ENCODE measurements around the gene COX4I2. TPM values are rescaled to one million over a fixed set of nuclear protein-coding genes. Genes with fewer than 3 reads are reported as not detected.

The COX4I2 gene
- total RNA-seq, 4 donors from 2014 or later: 2.5 TPM; not detected in 3

GRCh38 chr20:31681128-31681727, 43.5 kb downstream of the COX4I2 start:
- Histone ChIP-seq H3K27me3 (no peaks in the 10 kb centered on the region), H3K9me3 (no peaks in the 10 kb centered on the region), H3K4me1 (peaks cover 0 to 41% (median 5%) of the 10 kb centered on the region in 4 donors), H3K4me3 (no peak overlapping the region), H3K36me3 (peaks cover 0 to 34% (median 0%) of the 10 kb centered on the region in 3 donors), H3K27ac (no peak overlapping the region)
- no peak for DNase-seq
- TF ChIP-seq CTCF (IDR thresholded peaks at IDR 0.05) (no peak), POLR2A (IDR thresholded peaks at IDR 0.05) (no peak)

GRCh38 chr20:31681769-31682168, 44.1 kb downstream of the COX4I2 start:
- Histone ChIP-seq H3K9me3 (no peaks in the 10 kb centered on the region), H3K27ac (no peak overlapping the region), H3K36me3 (peaks cover 0 to 37% (median 0%) of the 10 kb centered on the region in 3 donors), H3K27me3 (no peaks in the 10 kb centered on the region), H3K4me1 (peaks cover 0 to 35% (median 4%) of the 10 kb centered on the region in 4 donors), H3K4me3 (no peak overlapping the region)
- no peak for DNase-seq
- TF ChIP-seq CTCF (IDR thresholded peaks at IDR 0.05) (no peak), POLR2A (IDR thresholded peaks at IDR 0.05) (no peak)

- TF ChIP-seq CTCF (IDR thresholded peaks at IDR 0.05): no peak
- no peak for TF ChIP-seq POLR2A (IDR thresholded peaks at IDR 0.05)
- no peaks in the 10 kb centered on the region for H3K27me3 ChIP-seq
- no peak overlapping the region for H3K27ac ChIP-seq
- no peak overlapping the region for H3K4me3 ChIP-seq
- peaks cover 0 to 42% (median 0%) of the 10 kb centered on the region in 3 donors for H3K36me3 ChIP-seq
- peaks cover 0 to 30% (median 4%) of the 10 kb centered on the region in 4 donors for H3K4me1 ChIP-seq
- DNase-seq: no peak
- no peaks in the 10 kb centered on the region for H3K9me3 ChIP-seq
Measured at GRCh38 chr20:31682352-31682751, 44.6 kb downstream of the COX4I2 start.

- H3K4me1 ChIP-seq: peaks cover 0 to 25% (median 4%) of the 10 kb centered on the region in 4 donors
Measured at GRCh38 chr20:31682927-31683326, 45.2 kb downstream of the COX4I2 start.

GRCh38 chr20:31684153-31685015, 46.7 kb downstream of the COX4I2 start:
- Histone ChIP-seq H3K27me3 (no peaks in the 10 kb centered on the region), H3K36me3 (peaks cover 0 to 25% (median 0%) of the 10 kb centered on the region in 3 donors), H3K4me1 (peaks cover 0 to 10% (median 4%) of the 10 kb centered on the region in 4 donors), H3K4me3 (no peak overlapping the region), H3K27ac (peak overlapping the region in 1 of 4 donors; percentile 28), H3K9me3 (no peaks in the 10 kb centered on the region)
- DNase-seq: peak in 1 of 3 donors; percentile 26
- TF ChIP-seq POLR2A (IDR thresholded peaks at IDR 0.05) (no peak), CTCF (IDR thresholded peaks at IDR 0.05) (no peak)

More at GRCh38 chr20:31682927-31683326, 45.2 kb downstream of the COX4I2 start:
- no peak for TF ChIP-seq CTCF (IDR thresholded peaks at IDR 0.05)
- TF ChIP-seq POLR2A (IDR thresholded peaks at IDR 0.05): no peak
- Histone ChIP-seq H3K36me3 (peaks cover 0 to 39% (median 0%) of the 10 kb centered on the region in 3 donors), H3K27ac (no peak overlapping the region), H3K27me3 (no peaks in the 10 kb centered on the region), H3K4me3 (no peak overlapping the region), H3K9me3 (no peaks in the 10 kb centered on the region)
- DNase-seq: no peak

Data from Peyer's patch (tissue), 4 donors.